ENCODE results near the gene PRKG1. TPM values are rescaled to one million over a fixed set of nuclear protein-coding genes. Genes with fewer than 3 reads are reported as not detected.

PRKG1 gene
- total RNA-seq, 1 donor from 2014 or later, result 22.8 TPM

DNA sequence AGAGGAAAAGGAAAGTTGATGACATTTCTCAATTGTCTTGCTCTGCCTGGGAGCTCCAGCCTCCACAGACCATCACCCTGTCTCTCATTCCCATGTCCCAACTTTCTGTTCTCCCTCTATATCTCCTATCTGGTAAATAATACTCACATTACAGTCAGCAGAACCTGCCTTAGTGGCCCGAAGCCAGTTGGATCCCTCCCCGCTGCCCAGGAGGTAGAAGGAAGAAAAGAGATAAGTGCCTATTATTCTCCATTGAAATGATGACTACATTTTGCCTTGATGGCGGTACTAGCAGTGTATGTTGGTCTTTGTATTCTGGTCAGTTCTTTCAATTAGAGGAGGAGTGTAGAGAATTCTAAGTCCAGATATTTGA lies 533.2 kb downstream of the PRKG1 start:
- no peak for DNase-seq (ENCODE audit: low spot score)
- H3K4me3 Mint-ChIP-seq (ENCODE audit: unreplicated experiment), result no peak overlapping the region

DNA sequence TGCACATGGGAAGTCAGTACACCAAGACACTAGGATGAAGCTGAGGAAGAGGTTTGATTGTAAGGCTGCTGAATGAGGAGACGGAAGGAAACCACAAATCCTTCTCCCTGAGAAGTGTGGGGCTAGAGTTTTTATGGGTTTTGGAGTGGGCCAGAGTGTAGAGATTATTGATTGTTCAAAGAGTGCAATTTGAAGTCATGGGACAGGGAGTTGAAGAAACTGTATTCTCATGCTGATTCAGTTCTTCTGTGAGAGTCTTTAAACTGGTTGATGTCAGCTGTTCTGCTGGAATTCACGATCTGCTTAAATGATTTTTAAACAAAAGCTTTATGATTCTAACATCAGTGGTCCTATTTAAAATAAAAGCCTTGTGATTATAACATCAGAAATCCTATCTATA lies 533.9 kb downstream of the PRKG1 start:
- Mint-ChIP-seq H3K27me3 (ENCODE audit: low read depth) (no peaks in the 10 kb centered on the region), H3K27ac (ENCODE audit: unreplicated experiment) (no peak overlapping the region)

More for the DNA sequence above, 533.2 kb downstream of the PRKG1 start:
- peaks cover 1% of the 10 kb centered on the region for H3K36me3 Mint-ChIP-seq (ENCODE audit: low read depth)
- no peak for TF ChIP-seq CTCF (IDR thresholded peaks at IDR 0.05)
- no peaks in the 10 kb centered on the region for H3K4me1 Mint-ChIP-seq (ENCODE audit: low read depth)
- H3K27me3 Mint-ChIP-seq (ENCODE audit: low read depth), result no peaks in the 10 kb centered on the region
- H3K9me3 Mint-ChIP-seq (ENCODE audit: low read depth), result peaks cover 8% of the 10 kb centered on the region
- H3K27ac Mint-ChIP-seq (ENCODE audit: unreplicated experiment), result no peak overlapping the region

DNA sequence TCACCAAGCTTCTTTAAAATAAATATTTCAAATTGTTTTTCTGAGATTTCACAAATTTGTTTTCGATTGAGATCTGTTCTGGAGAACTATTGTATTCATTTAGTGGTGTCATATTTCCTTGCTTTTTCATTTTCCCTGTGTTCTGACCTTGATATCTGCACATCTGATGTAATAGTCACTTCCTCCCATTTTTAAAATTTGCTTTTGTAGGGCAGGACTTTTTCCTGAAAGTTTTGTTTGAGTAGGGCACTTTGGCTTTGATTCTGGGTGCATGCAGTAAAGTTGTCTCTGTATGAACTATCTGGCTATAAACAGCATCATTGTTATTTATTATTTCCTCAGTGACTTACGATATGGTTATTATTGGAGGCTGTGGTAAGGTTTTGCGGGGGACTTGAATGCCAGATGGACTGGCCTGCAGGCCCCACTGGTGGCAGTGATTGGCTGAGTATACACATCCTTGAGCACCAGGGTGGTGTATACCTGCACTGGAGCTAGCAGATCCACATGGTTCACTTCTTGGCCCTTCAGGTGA lies 541.5 kb downstream of the PRKG1 start:
- H3K4me1 Mint-ChIP-seq (ENCODE audit: low read depth), result no peaks in the 10 kb centered on the region
- no peaks in the 10 kb centered on the region for H3K27me3 Mint-ChIP-seq (ENCODE audit: low read depth)
- no peak for TF ChIP-seq CTCF (IDR thresholded peaks at IDR 0.05)
- no peak overlapping the region for H3K4me3 Mint-ChIP-seq (ENCODE audit: unreplicated experiment)
- peaks cover 33% of the 10 kb centered on the region for H3K9me3 Mint-ChIP-seq (ENCODE audit: low read depth)
- H3K27ac Mint-ChIP-seq (ENCODE audit: unreplicated experiment), result no peak overlapping the region
- DNase-seq (ENCODE audit: low spot score), result no peak
- H3K36me3 Mint-ChIP-seq (ENCODE audit: low read depth), result peaks cover 3% of the 10 kb centered on the region

More for the DNA sequence above, 533.9 kb downstream of the PRKG1 start:
- no peak for DNase-seq (ENCODE audit: low spot score)
- Mint-ChIP-seq H3K9me3 (ENCODE audit: low read depth) (peaks cover 13% of the 10 kb centered on the region), H3K4me3 (ENCODE audit: unreplicated experiment) (no peak overlapping the region), H3K4me1 (ENCODE audit: low read depth) (no peaks in the 10 kb centered on the region), H3K36me3 (ENCODE audit: low read depth) (peaks cover 1% of the 10 kb centered on the region)
- TF ChIP-seq CTCF (IDR thresholded peaks at IDR 0.05), result no peak

DNA sequence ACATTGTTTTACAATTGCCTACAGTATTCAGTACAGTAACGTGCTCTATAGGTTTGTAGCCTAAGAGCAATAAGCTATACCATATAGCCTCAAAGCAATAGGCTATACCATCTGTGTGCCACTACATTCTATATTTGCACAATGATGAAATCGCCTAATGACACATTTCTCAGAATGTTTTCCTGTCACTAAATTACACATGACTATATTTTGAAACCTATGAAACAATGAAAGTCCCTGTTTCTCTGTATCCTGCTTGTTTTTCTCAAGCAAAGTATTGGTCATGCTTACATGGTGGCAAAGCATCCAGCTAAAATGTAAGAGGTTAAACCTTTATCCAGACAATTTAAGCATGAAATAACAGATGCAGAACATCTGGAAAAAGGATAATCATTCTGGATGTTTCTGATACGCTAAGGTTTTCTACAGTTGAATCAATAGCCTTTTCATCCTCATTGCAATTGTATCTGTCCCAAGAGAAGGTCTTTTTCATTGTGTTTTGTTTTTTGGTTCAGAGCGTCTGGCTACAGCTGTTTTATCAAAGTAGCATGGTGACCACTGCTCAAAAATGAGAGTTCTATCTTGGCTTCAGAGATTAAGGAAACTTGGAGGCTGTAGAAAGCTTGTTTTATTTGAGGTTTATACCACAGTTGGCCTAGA lies 543.4 kb downstream of the PRKG1 start:
- Mint-ChIP-seq H3K27ac (ENCODE audit: unreplicated experiment) (no peak overlapping the region), H3K9me3 (ENCODE audit: low read depth) (peaks cover 24% of the 10 kb centered on the region), H3K4me1 (ENCODE audit: low read depth) (no peaks in the 10 kb centered on the region), H3K36me3 (ENCODE audit: low read depth) (peaks cover 2% of the 10 kb centered on the region), H3K4me3 (ENCODE audit: unreplicated experiment) (no peak overlapping the region), H3K27me3 (ENCODE audit: low read depth) (no peaks in the 10 kb centered on the region)
- no peak for TF ChIP-seq CTCF (IDR thresholded peaks at IDR 0.05)
- DNase-seq (ENCODE audit: low spot score), result no peak

- H3K27ac Mint-ChIP-seq (ENCODE audit: unreplicated experiment), result no peak overlapping the region
- DNase-seq (ENCODE audit: low spot score), result no peak
- H3K9me3 Mint-ChIP-seq (ENCODE audit: low read depth), result peaks cover 13% of the 10 kb centered on the region
- no peaks in the 10 kb centered on the region for H3K27me3 Mint-ChIP-seq (ENCODE audit: low read depth)
- no peaks in the 10 kb centered on the region for H3K36me3 Mint-ChIP-seq (ENCODE audit: low read depth)
- TF ChIP-seq CTCF (IDR thresholded peaks at IDR 0.05), result no peak
- H3K4me1 Mint-ChIP-seq (ENCODE audit: low read depth), result no peaks in the 10 kb centered on the region
- H3K4me3 Mint-ChIP-seq (ENCODE audit: unreplicated experiment), result no peak overlapping the region
These were observed 545.1 kb downstream of the PRKG1 start for GRCh38 chr10:51619365-51619764.

All from chondrocyte (in vitro differentiated cells).